ENCODE data around the gene SUCLG2.
"Not testable (repeated sequence)": the region's sequence is repeated elsewhere in the genome, so short reads cannot be mapped to it uniquely, and the experiment has no call there.

SUCLG2 gene

GRCh38 chr3:67557848-67558355 lies 96.5 kb downstream of the SUCLG2 start:
- no peak for DNase-seq

DNA sequence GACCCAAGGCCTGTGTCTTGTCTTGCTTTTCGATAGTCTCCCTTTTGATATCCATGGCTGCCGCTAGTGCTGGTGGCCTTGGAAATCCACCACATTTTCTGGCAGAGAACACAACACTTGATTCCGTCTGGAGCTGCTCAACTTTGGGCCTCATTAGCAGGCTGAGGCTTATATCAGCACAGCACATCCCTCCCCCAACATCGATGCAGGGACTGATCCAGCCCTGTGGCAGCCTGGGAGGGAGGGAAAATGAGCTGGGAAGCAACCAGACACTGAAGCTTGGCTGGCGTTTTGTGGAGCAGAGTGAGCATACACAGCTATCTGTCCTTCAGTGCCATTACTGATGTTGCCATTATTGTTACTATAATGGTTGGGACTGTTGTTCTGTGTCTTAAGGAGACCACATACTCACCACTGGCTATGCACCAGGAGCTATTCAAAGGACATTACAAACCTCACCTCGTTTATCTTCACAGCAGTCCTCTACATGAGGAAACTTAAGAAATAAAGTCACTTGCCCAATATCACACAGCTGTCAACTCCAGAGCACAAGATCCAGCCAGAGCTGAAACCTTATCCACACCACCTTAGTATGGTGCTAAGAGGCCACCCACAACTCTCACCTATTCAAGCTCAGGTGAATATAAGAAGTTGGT lies 102.9 kb downstream of the SUCLG2 start:
- DNase-seq: no peak

DNA sequence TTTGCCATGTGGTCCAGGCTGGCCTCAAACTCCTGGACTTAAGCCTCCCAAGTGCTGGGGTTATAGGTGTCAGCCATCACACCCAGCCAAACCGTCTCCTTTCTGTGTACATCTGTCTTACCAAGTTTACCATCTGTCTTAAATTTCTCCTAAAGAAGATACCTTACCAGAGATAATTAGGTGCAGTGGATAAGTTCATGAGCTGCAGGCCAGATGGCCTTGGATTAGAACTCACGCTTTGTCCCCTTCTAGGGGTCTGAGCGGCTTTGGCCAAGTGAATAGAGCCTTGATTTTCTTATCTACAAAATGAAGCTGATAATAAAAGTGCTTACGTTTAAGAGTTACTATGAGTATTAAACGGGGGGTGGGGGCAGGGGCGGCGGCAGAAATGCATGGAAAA lies 103.9 kb downstream of the SUCLG2 start:
- DNase-seq: no peak

DNA sequence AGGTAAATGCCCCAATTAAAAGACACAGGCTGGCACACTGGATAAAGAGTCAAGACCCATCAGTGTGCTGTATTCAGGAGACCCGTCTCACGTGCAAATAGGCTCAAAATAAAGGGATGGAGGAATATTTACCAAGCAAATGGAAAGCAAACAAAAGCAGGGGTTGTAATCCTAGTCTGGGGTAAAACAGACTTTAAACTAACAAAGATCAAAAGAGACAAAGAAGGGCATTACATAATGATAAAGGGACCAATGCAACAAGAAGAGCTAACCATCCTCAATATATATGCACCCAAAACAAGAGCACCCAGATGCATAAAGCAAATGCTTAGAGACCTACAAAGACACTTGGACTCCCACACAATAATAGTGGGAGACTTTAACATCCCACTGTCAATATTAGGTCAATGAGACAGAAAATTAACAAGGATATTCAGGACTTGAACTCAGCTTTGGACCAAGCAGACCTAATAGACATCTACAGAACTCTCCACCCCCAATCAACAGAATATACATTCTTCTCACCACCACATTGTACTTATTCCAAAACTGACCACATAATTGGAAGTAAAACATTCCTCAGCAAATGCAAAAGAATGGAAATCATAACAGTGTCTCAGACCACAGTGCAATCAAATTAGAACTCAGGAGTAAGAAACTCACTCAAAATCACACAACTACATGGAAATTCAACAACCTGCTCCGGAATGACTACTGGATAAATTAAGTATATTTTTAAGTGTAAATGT lies 111.7 kb downstream of the SUCLG2 start:
- DNase-seq: not testable (repeated sequence)

DNA sequence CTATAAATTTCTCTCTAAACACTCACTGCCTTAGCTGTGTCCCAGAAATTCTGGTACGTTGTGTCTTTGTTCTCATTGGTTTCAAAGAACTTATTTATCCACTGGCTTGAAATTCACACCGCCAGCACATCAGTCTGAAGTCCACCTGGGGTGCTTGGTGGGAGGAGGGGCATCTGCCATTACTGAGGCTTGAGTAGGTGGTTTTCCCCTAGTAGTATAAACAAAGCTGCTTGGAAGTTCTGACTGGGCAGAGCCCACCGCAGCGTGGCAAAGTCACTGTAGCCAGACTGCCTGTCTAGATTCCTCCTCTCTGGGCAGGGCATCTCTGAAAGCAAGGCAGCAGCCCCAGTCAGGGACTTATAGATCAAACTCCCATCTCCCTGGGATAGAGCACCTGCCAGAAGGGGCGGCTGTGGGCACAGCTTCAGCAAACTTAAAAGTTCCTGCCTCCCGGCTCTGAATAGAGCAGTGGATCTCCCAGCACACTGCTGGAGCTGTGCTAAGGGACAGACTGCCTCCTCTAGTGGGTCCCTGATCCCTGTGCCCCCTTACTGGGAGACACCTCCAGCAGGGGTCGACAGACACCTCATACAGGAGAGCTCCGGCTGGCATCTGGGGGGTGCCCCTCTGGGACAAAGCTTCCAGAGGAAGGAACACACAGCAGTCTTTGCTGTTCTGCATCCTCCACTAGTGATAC lies 114.1 kb downstream of the SUCLG2 start:
- DNase-seq: no peak

DNA sequence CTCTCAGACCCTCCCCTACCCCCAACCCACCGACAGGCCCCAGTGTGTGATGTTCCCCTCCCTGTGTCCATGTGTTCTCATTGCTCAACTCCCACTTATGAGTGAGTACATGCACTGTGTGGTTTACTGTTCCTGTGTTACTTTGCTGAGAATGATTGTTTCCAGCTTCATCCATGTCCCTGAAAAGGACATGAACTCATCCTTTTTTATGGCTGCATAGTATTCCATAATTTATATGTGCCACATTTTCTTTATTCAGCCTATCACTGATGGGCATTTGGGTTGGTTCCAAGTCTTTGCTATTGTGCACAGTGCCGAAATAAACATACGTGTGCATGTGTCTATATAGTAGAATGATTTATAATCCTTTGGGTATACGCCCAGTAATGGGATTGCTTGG lies 117.2 kb downstream of the SUCLG2 start:
- not testable (repeated sequence) for DNase-seq

DNA sequence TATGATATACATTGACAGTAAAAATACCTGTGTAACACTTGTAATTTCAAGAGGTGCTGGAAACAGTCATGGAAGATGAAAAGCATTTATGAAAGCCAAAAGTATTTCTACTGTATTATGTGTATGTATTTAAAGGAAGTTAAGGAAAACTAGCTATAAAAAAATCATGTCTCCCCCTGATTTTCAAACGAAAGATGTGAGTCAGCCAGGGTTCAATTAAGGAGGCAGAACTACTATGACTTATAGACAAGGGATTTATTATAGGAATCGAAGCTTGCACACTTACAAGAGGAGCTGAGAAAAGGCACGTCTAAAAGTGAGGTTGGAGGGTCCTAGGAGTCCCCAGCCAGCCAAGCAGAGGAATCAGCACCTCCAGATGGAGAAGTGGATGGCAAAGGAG lies 119.4 kb downstream of the SUCLG2 start:
- DNase-seq: no peak

DNA sequence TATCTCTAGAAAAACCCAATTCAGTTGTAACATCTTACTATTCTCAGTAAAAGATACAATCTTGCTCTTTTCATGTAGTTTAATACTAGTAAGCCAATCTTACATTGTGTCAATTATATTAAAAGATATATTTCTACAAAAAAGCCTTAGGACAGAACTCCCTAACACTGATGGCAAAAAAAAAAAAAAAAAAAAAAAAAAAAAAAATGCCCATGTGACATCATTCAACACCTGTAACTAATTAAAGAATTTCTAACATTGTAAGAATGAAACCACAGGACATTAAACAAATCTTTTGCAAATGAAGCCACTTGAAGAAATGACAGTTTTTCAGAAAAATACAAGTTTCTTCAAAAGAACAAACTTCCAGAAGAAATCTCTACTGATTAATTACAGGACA lies 119.8 kb downstream of the SUCLG2 start:
- no peak for DNase-seq

DNA sequence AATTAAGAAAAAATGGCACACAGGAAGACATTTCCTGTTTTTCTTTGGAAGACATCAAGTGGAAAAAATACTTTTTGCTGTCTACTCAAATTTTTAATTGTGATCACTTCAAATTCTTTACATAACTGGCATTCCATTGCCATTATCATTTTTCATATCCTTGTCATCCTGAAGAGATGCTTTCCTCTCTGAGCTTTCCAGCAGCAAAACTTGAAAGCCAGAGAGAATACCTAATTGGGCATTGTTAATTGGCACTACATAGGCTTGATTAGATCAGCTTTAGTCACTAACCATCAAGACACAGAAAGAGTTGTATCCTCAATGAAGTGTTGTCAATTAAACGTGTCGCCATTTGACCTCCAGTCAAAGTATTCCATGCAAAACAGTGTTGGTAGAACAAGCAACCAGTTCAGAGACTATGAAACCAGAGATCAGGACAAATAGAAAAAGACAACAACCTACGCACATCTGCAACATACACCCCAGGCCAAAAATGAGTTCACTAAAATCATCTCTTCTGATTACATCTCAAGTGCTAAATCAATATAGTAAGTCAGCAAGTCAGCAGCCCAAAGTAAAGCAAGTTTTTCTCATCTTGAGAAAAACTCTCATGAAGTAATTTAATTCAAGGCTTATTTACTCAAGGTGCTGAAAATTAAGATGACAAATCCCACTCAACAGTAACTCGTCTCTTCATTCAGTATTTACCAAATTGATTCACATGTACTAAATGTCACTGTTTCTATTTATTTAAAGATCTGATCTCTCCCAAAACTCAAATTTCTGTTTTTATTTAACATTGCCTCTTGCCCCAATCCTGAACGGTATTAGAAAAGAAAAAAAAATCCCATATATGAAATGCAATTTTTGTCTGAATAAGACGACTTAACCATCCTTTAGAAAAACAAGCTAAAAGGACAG lies 123.0 kb downstream of the SUCLG2 start:
- DNase-seq: no peak

DNA sequence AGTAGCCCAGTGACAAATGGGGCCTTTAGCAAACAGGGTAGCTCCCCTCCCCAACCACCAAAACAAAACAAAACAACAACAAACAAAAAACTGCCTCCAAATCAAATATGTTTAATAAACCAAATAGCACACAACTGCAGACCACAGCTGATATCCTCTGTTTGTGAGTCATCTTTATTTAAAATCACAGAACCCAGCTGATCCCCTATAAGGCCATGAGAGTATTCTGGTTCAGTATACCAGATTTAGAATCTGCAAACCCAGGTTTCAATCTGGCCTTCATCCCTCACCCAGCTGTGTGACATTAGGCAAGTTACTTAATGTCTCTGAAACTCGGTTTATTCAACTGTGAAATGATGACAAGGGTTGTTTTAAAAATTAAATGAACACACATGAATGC lies 124.5 kb downstream of the SUCLG2 start:
- DNase-seq: no peak

GRCh38 chr3:67529337-67529736 lies 125.1 kb downstream of the SUCLG2 start:
- no peak for DNase-seq

GRCh38 chr3:67526246-67526645 lies 128.2 kb downstream of the SUCLG2 start:
- no peak for DNase-seq

DNA sequence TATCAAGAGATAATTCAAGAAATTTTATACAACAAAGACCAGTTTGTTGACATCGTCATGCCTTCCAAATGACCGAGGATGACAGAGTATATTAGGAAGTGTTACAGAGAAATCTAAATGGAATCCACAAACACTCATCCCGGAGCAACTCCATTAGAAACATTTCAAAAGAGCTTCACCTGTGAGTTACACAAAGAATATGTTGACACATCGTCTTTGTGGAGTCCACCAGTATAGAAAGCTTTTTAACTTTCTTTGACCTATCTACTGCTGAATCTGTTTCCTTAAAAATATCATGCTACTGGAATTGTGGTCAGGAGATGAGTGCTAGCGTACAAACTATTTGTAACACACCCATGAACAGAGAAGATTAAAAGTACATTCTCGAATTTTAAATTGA lies 130.4 kb downstream of the SUCLG2 start:
- no peak for DNase-seq

- no peak for DNase-seq
Observed at GRCh38 chr3:67522081-67522480, 132.3 kb downstream of the SUCLG2 start.

- DNase-seq: no peak
Observed at GRCh38 chr3:67521053-67521646, 133.3 kb downstream of the SUCLG2 start.

DNA sequence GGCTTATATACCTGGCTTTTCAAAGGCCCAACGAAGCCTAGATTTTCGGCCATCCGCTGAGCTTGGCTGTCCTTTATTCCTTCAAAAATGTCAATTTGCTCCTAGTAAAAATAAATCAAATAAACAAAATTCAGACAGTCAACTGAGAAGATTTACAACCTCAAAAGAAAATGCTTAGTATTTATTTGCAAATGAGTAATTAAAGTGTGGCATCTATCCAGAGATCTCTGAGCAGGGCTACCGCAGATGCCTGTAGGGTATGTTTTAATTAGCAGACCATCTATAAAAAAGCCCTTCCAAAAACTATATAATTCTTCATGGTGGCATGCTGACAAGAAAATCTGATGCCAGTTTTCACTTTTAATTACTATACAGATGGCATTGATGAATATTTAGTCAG lies 136.2 kb downstream of the SUCLG2 start:
- no peak for DNase-seq

GRCh38 chr3:67517781-67518180 lies 136.6 kb downstream of the SUCLG2 start:
- DNase-seq: no peak

GRCh38 chr3:67516496-67516895 lies 137.9 kb downstream of the SUCLG2 start:
- no peak for DNase-seq

- DNase-seq: no peak
Observed at GRCh38 chr3:67515778-67516177, 138.6 kb downstream of the SUCLG2 start.

- DNase-seq: no peak
Observed at GRCh38 chr3:67509471-67510075, 144.8 kb downstream of the SUCLG2 start.

DNA sequence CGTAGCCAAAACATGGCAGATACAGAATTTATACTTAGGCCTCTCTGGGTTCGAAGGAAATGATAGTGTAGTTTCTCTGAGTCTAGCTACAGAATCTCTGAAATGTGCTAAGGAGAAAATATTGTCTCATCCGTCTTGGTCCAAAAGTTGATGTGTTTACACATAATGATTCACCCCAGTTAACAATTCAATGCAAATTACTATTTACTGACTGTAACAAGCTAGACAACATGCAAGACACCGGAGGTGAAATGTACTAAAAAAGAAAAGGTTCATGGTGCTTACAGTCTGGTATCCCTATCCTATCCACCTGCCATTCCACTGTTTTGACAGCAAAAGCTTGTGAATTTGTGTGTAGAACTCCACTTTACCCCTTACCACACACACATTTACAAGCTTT lies 146.8 kb downstream of the SUCLG2 start:
- no peak for DNase-seq

DNA sequence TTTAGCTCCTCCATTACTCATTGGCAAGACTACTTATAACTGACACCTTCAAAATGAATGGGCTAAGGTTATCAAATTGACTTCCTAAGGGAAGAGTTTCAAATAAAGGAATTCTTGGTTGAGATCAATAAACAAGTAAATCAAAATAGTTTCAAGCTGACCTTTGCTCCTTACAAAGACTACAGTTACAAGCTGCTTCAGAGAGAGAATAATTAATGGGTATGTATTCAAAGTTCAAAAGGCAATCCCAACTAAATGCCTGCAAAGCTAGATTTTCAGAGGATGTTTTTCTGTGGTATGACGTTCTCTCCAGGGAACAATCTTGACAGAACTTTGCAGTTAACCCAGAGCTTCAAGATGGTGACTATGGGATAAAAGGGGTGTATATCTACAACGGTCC lies 153.7 kb downstream of the SUCLG2 start:
- DNase-seq: no peak

Measured in NCI-H774 (cell line).